Regular cardiac myocyte (primary cell): Measurements from ENCODE around the gene OR10A2. TPM values are rescaled to one million over a fixed set of nuclear protein-coding genes. Genes with fewer than 3 reads are reported as not detected.

Source experiments
- total RNA-seq: library from RNA; depleted of rRNA; stranded (reverse); fragments of >200 nt; gene quantifications from 2 replicates; pipeline ENCODE4 v1.2.3, GENCODE V29; 2014

Gene OR10A2
- total RNA-seq = not detected in 2 replicates

GRCh38 chr11:6862961-6863360 is at the start of gene OR10A2:
TSS of gene OR10A2 (plus strand) at chr11:6863057. CDS start at chr11:6869755, 6,698 bp downstream.

GRCh38 chr11:6845383-6845782 is 17.5 kb upstream of the OR10A2 start, which contains the start of gene OR10A5:
TSS of gene OR10A5 (plus strand) at chr11:6845683. CDS start at chr11:6845683, 0 bp downstream.

GRCh38 chr11:6876325-6876724 is 13.5 kb downstream of the OR10A2 start, which contains the start of gene OR10A4:
TSS of gene OR10A4 (plus strand) at chr11:6876625. CDS start at chr11:6876648, 23 bp downstream.

GRCh38 chr11:6892400-6892799 is 29.5 kb downstream of the OR10A2 start, which contains the start of gene OR2D2:
TSS of gene OR2D2 (minus strand) at chr11:6892500. CDS start at chr11:6892500, 0 bp downstream.

GRCh38 chr11:6920702-6921101 is 57.8 kb downstream of the OR10A2 start, which contains the start of gene OR2D3:
TSS of gene OR2D3 (plus strand) at chr11:6921002. CDS start at chr11:6921002, 0 bp downstream.

Other genes with a start within 250 kb of the OR10A2 start
- gene TPP1, start 243.6 kb upstream of the OR10A2 start, total RNA-seq = 28.8 and 135 TPM in 2 replicates
- 1.1 and 1.3 TPM in 2 replicates for gene DCHS1, start 207.2 kb upstream of the OR10A2 start, total RNA-seq
- gene MRPL17, start 179.7 kb upstream of the OR10A2 start, total RNA-seq = 68.8 and 105 TPM in 2 replicates
- gene OR2AG2, start 91.1 kb upstream of the OR10A2 start, total RNA-seq = under 0.01 and 0.28 TPM in 2 replicates
- not detected in 2 replicates for gene OR2AG1, start 80.0 kb upstream of the OR10A2 start, total RNA-seq
- 0.19 and 0.28 TPM in 2 replicates for gene OR6A2, start 63.4 kb upstream of the OR10A2 start, total RNA-seq
- gene OR10A5, start 17.4 kb upstream of the OR10A2 start, total RNA-seq = not detected in 2 replicates
- gene OR10A4, start 13.6 kb downstream of the OR10A2 start, total RNA-seq = not detected in 2 replicates
- 0.28 and 0.38 TPM in 2 replicates for gene OR2D2, start 29.4 kb downstream of the OR10A2 start, total RNA-seq
- not detected in 2 replicates for gene OR2D3, start 57.9 kb downstream of the OR10A2 start, total RNA-seq
- 6.8 and 7.1 TPM in 2 replicates for gene ZNF215, start 63.4 kb downstream of the OR10A2 start, total RNA-seq
- 3.1 and 3.9 TPM in 2 replicates for gene ZNF214, start 157.3 kb downstream of the OR10A2 start, total RNA-seq
- gene NLRP14, start 157.4 kb downstream of the OR10A2 start, total RNA-seq = under 0.01 and 0.19 TPM in 2 replicates
- under 0.01 TPM in 1 of 2 replicates, not detected in the other for gene RBMXL2, start 225.9 kb downstream of the OR10A2 start, total RNA-seq